ENCODE measurements around the gene RABEPK. TPM values are rescaled to one million over a fixed set of nuclear protein-coding genes. Genes with fewer than 3 reads are reported as not detected.

The RABEPK gene
- total RNA-seq, 4 donors from 2014 or later: 10.9 to 16.5 (median 13.4) TPM

Small RNA genes lying within 50 kb of the gene (small RNA-seq; reads per million reads assigned to genes)
- 0 reads per million in 4 donors for gene AL354710.1

Other genes starting within 250 kb of the RABEPK start
- gene SCAI, start 57.0 kb upstream of the RABEPK start, total RNA-seq: 10 to 100 TPM in 1 of 4 donors, 1 to 10 TPM in 3; 6.9 to 15.9 (median 7.7) TPM
- gene PPP6C, start 10.7 kb upstream of the RABEPK start, total RNA-seq: 10 to 100 TPM; 28.5 to 49.9 (median 38.0) TPM
- 10 to 100 TPM; 53.7 to 88.5 (median 81.5) TPM for gene HSPA5, start 40.8 kb downstream of the RABEPK start, total RNA-seq
- gene GAPVD1, start 61.3 kb downstream of the RABEPK start, total RNA-seq: 10 to 100 TPM; 41.2 to 61.4 (median 48.6) TPM

Data from gastroesophageal sphincter (tissue), 4 donors.